Anterior cingulate cortex (tissue), 58 donors: ENCODE data around the gene ASTN2.

Source experiments
- DNase-seq, 58 donors: peaks; one replicate each; lab custom pipeline; 2025; lab: John Stamatoyannopoulos, UW

ASTN2 gene

GRCh38 chr9:116741086-116741740, 673.6 kb downstream of the ASTN2 start:
- DNase-seq = no peak

- DNase-seq = peak in 56 of 58 donors; percentile 26 to 90 (median 68)
Observed at GRCh38 chr9:116737152-116737546, 677.7 kb downstream of the ASTN2 start.

- no peak for DNase-seq
Observed at GRCh38 chr9:116736399-116737151, 678.3 kb downstream of the ASTN2 start.

- no peak for DNase-seq
Observed at GRCh38 chr9:116733010-116733641, 681.7 kb downstream of the ASTN2 start.

GRCh38 chr9:116726602-116727001, 688.3 kb downstream of the ASTN2 start:
- no peak for DNase-seq

GRCh38 chr9:116724123-116724522, 690.7 kb downstream of the ASTN2 start:
- no peak for DNase-seq

- no peak for DNase-seq
Observed at GRCh38 chr9:116721944-116722343, 692.9 kb downstream of the ASTN2 start.

GRCh38 chr9:116721411-116721810, 693.4 kb downstream of the ASTN2 start:
- no peak for DNase-seq

- no peak for DNase-seq
Observed at GRCh38 chr9:116720111-116720510, 694.7 kb downstream of the ASTN2 start.

GRCh38 chr9:116718111-116718510, 696.7 kb downstream of the ASTN2 start:
- DNase-seq = no peak

- peak in 1 of 58 donors; percentile 29 for DNase-seq
Observed at GRCh38 chr9:116717150-116717549, 697.7 kb downstream of the ASTN2 start.

GRCh38 chr9:116716438-116716837, 698.4 kb downstream of the ASTN2 start:
- no peak for DNase-seq

- no peak for DNase-seq
Observed at GRCh38 chr9:116715751-116716150, 699.1 kb downstream of the ASTN2 start.

- no peak for DNase-seq
Observed at GRCh38 chr9:116713271-116713670, 701.6 kb downstream of the ASTN2 start.

- DNase-seq = no peak
Observed at GRCh38 chr9:116712781-116713180, 702.1 kb downstream of the ASTN2 start.

- no peak for DNase-seq
Observed at GRCh38 chr9:116706310-116707290, 708.3 kb downstream of the ASTN2 start.

GRCh38 chr9:116705531-116705930, 709.3 kb downstream of the ASTN2 start:
- DNase-seq = no peak

GRCh38 chr9:116704470-116704869, 710.4 kb downstream of the ASTN2 start:
- DNase-seq = no peak

- DNase-seq = no peak
Observed at GRCh38 chr9:116703634-116704033, 711.2 kb downstream of the ASTN2 start.

- no peak for DNase-seq
Observed at GRCh38 chr9:116701940-116702642, 712.8 kb downstream of the ASTN2 start.
